Frontal cortex (tissue), 4 donors: ENCODE data around the gene SMYD4. TPM values are rescaled to one million over a fixed set of nuclear protein-coding genes. Genes with fewer than 3 reads are reported as not detected.
A peak's percentile ranks its signal among the peaks of the same experiment; 100 is the strongest.
"Not testable (repeated sequence)": the region's sequence is repeated elsewhere in the genome, so short reads cannot be mapped to it uniquely, and the experiment has no call there.

Experiments used
- DNase-seq, 2 donors: peaks; one replicate each; pipeline ENCODE4 v3.0.0; 2012; ENCODE audit warnings: low spot score in 2 of 2
- FAIRE-seq: peaks from 2 replicates; lab custom pipeline; 2012; peaks lifted over from hg19 to GRCh38; lab: Jason Lieb, UNC
- total RNA-seq: library from RNA; depleted of rRNA; stranded (reverse); fragments of >200 nt; gene quantifications from one replicate; pipeline ENCODE4 v1.2.3, GENCODE V29; 2014
- donor health status: control.
- donor health status: control.
- donor health status: control.

The SMYD4 gene
- total RNA-seq, 1 donor from 2014 or later: 8.6 TPM

- DNase-seq (no peak), FAIRE-seq (no peak)
Measured at GRCh38 chr17:1786708-1787107, 43.0 kb downstream of the SMYD4 start.

GRCh38 chr17:1785930-1786329 lies 43.8 kb downstream of the SMYD4 start:
- DNase-seq (no peak), FAIRE-seq (no peak)

- FAIRE-seq: no peak
- DNase-seq: peak; percentile 38 to 65
Measured at GRCh38 chr17:1783834-1784611, 45.7 kb downstream of the SMYD4 start.

GRCh38 chr17:1783271-1783670 lies 46.4 kb downstream of the SMYD4 start:
- DNase-seq (no peak), FAIRE-seq (no peak)

GRCh38 chr17:1782171-1782567 lies 47.5 kb downstream of the SMYD4 start:
- no peak for FAIRE-seq

GRCh38 chr17:1779571-1780131 lies 50.1 kb downstream of the SMYD4 start:
- FAIRE-seq (no peak), DNase-seq (no peak)

More at GRCh38 chr17:1782171-1782567, 47.5 kb downstream of the SMYD4 start:
- no peak for DNase-seq

GRCh38 chr17:1776857-1777256 lies 52.8 kb downstream of the SMYD4 start:
- DNase-seq: no peak
- FAIRE-seq: no peak

GRCh38 chr17:1776328-1776727 lies 53.4 kb downstream of the SMYD4 start:
- no peak for FAIRE-seq
- no peak for DNase-seq

- no peak for DNase-seq
- no peak for FAIRE-seq
Measured at GRCh38 chr17:1774390-1775176, 55.1 kb downstream of the SMYD4 start.

GRCh38 chr17:1773696-1774181 lies 56.0 kb downstream of the SMYD4 start:
- FAIRE-seq: no peak
- no peak for DNase-seq

GRCh38 chr17:1773000-1773695 lies 56.6 kb downstream of the SMYD4 start:
- FAIRE-seq, DNase-seq: not testable (repeated sequence)

GRCh38 chr17:1769822-1770477 lies 59.8 kb downstream of the SMYD4 start:
- no peak for DNase-seq
- no peak for FAIRE-seq

GRCh38 chr17:1767358-1767757 lies 62.3 kb downstream of the SMYD4 start:
- FAIRE-seq (no peak), DNase-seq (no peak)

GRCh38 chr17:1766382-1767135 lies 63.1 kb downstream of the SMYD4 start:
- no peak for FAIRE-seq

GRCh38 chr17:1765576-1765975 lies 64.1 kb downstream of the SMYD4 start:
- FAIRE-seq: no peak
- DNase-seq: no peak

More at GRCh38 chr17:1766382-1767135, 63.1 kb downstream of the SMYD4 start:
- DNase-seq: no peak

- not testable (repeated sequence) for DNase-seq, FAIRE-seq
Measured at GRCh38 chr17:1764705-1765104, 65.0 kb downstream of the SMYD4 start.

- DNase-seq (no peak), FAIRE-seq (no peak)
Measured at GRCh38 chr17:1764284-1764683, 65.4 kb downstream of the SMYD4 start.
